Gastrocnemius medialis (tissue), 4 donors: Measurements from ENCODE around the gene CHD8. TPM values are rescaled to one million over a fixed set of nuclear protein-coding genes. Genes with fewer than 3 reads are reported as not detected.

ENCODE experiments used
- ATAC-seq, 2 donors: fragments of 150-250 bp; one replicate each; pipeline ENCODE4 v1.9.1; 2016
- DNase-seq, 2 donors: peaks; one replicate each; pipeline ENCODE4 v3.0.0-alpha.2; 2019
- H3K27ac ChIP-seq, 4 donors: fragments of 200-600 bp; sonication (generic); 1 replicate in 1 of 4; 2 replicates in 3 of 4; pipeline ENCODE4 v1.5.1; 2016 to 2018; ENCODE audit warnings: mild to moderate bottlenecking in 2 of 4, moderate library complexity in 1 of 4
- H3K27me3 ChIP-seq, 3 donors: fragments of 200-600 bp; sonication (generic) in 2 of 3; 1 replicate in 1 of 3; 2 replicates in 2 of 3; pipeline versions ENCODE4 v1.5.1 to v1.6.0; 2016 to 2019; ENCODE audit warnings: mild to moderate bottlenecking in 1 of 3, moderate library complexity in 1 of 3
- H3K36me3 ChIP-seq, 2 donors: fragments of 200-600 bp; sonication (generic) in 1 of 2; one replicate each; pipeline ENCODE4 v1.5.1; 2017 to 2018
- H3K4me1 ChIP-seq, 2 donors: fragments of 200-600 bp; sonication (generic) in 1 of 2; one replicate each; pipeline ENCODE4 v1.5.1; 2016 to 2017; ENCODE audit warnings: mild to moderate bottlenecking in 2 of 2
- H3K4me3 ChIP-seq, 4 donors: fragments of 200-600 bp; sonication (generic) in 3 of 4; 1 replicate in 1 of 4; 2 replicates in 3 of 4; pipeline ENCODE4 v1.5.1; 2016 to 2019; ENCODE audit warnings: mild to moderate bottlenecking in 2 of 4
- H3K9me3 ChIP-seq, 3 donors: fragments of 200-600 bp; sonication (generic) in 2 of 3; 1 replicate in 1 of 3; 2 replicates in 2 of 3; pipeline ENCODE4 v1.5.1; 2016 to 2019
- CTCF ChIP-seq, 5 experiments: fragments of 450-650 bp in 3 of 5; fragments of 200-600 bp in 2 of 5; sonication (generic) in 2 of 5; IDR thresholded peaks in 4 of 5; conservative IDR thresholded peaks in 1 of 5; 1 replicate in 4 of 5; 2 replicates in 1 of 5; pipeline ENCODE4 v1.5.1; 2016 to 2019; ENCODE audit warnings: antibody characterized with exemption in 5 of 5, mild to moderate bottlenecking in 3 of 5, moderate library complexity in 3 of 5
- POLR2A ChIP-seq, 2 donors: fragments of 450-650 bp; IDR thresholded peaks; one replicate each; pipeline ENCODE4 v1.6.1; 2017; ENCODE audit warnings: antibody characterized with exemption in 2 of 2, mild to moderate bottlenecking in 2 of 2, moderate library complexity in 2 of 2
- in situ Hi-C, 4 donors: fragments of 200-750 bp; cut with MboI; loops; one replicate each; pipeline versions ENCODE4 v1.15.0 to v1.8.0; 2017; ENCODE audit warnings: low sequenced_read_pairs in 4 of 4
- intact Hi-C: fragments of 100-400 bp; cut with DNase I; formaldehyde crosslinking; loops from one replicate; pipeline ENCODE4 v1.15.1; 2023; ENCODE audit warnings: low total_unique reads
- total RNA-seq, 4 donors: library from RNA; depleted of rRNA; stranded (reverse); fragments of >200 nt; gene quantifications; one replicate each; pipeline versions ENCODE4 v1.1.0 to v1.2.3, GENCODE V29; 2016

Gene CHD8
- total RNA-seq, 4 donors from 2014 or later, result 23.8 to 49.5 (median 37.6) TPM

GRCh38 chr14:21431126-21431525 is 24.8 kb downstream of the CHD8 start:
- in situ Hi-C loops, result no loop called here
- no peak for DNase-seq
- H3K9me3 ChIP-seq, result no peaks in the 10 kb centered on the region

DNA sequence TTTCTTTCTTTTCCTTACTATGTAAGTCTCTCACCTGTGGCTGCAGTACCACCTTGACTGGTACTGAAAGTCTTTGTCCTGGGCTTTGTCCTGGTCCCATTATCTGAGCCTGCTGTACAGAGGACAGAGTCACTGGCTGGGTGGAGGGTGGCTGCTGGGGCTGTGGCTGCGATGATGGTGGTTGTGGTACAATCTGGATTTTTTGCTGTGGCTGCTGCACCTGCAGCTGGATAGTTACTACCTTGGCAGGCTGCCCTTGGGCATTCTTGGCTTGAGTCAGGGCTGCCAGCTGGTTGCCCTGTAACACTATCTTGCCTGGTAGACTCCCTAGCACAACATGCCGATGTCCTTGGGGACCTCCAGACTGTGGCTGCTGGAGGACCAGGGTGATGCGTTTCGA is 27.0 kb downstream of the CHD8 start:
- Histone ChIP-seq H3K27me3 (no peaks in the 10 kb centered on the region), H3K36me3 (peaks cover 0 to 68% of the 10 kb centered on the region in 2 donors), H3K9me3 (no peaks in the 10 kb centered on the region), H3K27ac (no peak overlapping the region), H3K4me1 (peaks cover 9 to 10% of the 10 kb centered on the region in 2 donors), H3K4me3 (no peak overlapping the region)
- no peak for TF ChIP-seq POLR2A (IDR thresholded peaks at IDR 0.05)
- TF ChIP-seq CTCF (IDR thresholded peaks at IDR 0.05 in 4 of 5, conservative IDR thresholded peaks at IDR 0.05 in 1 of 5), result no peak
- ATAC-seq (peak in 1 of 2 donors; percentile 70), DNase-seq (peak in 1 of 2 donors; percentile 51)
- intact Hi-C loops (no loop called here), in situ Hi-C loops (no loop called here)

More at GRCh38 chr14:21431126-21431525, 24.8 kb downstream of the CHD8 start:
- Histone ChIP-seq H3K36me3 (peaks cover 0 to 46% of the 10 kb centered on the region in 2 donors), H3K4me3 (no peak overlapping the region), H3K27ac (no peak overlapping the region), H3K4me1 (peaks cover 21 to 24% of the 10 kb centered on the region in 2 donors), H3K27me3 (no peaks in the 10 kb centered on the region)
- intact Hi-C loops, result no loop called here
- TF ChIP-seq POLR2A (IDR thresholded peaks at IDR 0.05), result no peak
- ATAC-seq, result no peak

DNA sequence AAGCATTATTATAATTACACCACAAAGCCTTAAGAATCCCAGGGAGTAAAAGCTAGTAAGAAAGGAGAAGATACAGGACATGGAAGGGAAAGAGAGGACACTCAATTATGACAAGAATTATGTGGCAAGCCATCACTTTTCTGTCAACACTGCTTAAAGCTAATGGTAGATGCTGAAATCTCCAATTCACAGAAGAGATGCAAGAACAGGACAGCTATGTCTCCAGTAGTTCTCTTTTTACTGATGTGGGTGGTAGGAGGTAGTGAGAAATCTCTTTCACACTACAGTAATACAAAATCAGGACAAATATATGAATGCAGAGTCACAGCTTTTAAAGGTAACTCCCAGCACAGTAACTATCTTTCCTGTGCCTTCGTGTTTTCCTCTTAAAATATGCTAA is 29.2 kb downstream of the CHD8 start:
- H3K36me3 ChIP-seq, result peaks cover 0 to 90% of the 10 kb centered on the region in 2 donors
- intact Hi-C loops, result no loop called here

DNA sequence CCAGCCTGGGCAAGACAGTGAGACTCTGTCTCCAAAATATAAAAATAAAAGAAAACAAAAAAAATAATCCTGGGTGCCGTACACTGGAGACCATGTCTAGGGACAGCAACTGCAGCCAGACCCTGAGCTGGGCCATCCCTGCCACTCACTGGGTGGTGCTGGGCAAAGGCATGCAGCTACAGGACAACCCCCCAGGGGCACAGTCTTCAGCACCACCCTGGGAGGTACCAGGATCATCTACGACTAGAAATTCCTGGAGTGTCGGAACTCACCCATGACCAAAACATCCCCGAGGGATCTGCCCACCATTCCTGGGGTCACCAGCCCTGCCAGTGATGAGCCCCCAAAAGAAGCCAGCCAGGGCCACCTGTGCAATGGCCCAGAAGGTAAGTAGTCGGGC is 36.4 kb downstream of the CHD8 start:
- ATAC-seq (no peak), DNase-seq (no peak)
- Histone ChIP-seq H3K27ac (no peak overlapping the region), H3K4me1 (no peaks in the 10 kb centered on the region), H3K27me3 (no peaks in the 10 kb centered on the region), H3K4me3 (no peak overlapping the region), H3K36me3 (peaks cover 0 to 80% of the 10 kb centered on the region in 2 donors), H3K9me3 (no peaks in the 10 kb centered on the region)
- intact Hi-C loops, result no loop called here
- TF ChIP-seq CTCF (IDR thresholded peaks at IDR 0.05 in 4 of 5, conservative IDR thresholded peaks at IDR 0.05 in 1 of 5), result no peak
- TF ChIP-seq POLR2A (IDR thresholded peaks at IDR 0.05), result no peak
- in situ Hi-C loops, result loop anchor here in 2 of 4 donors (25.0 kb wide), 1 partner anchor 1057 kb away; no protein-coding TSS in a partner anchor

More for the DNA sequence above, 29.2 kb downstream of the CHD8 start:
- no peaks in the 10 kb centered on the region for H3K9me3 ChIP-seq
- DNase-seq (no peak), ATAC-seq (no peak)
- no peak overlapping the region for H3K4me3 ChIP-seq
- in situ Hi-C loops, result no loop called here
- peaks cover 9 to 10% of the 10 kb centered on the region in 2 donors for H3K4me1 ChIP-seq
- H3K27me3 ChIP-seq, result no peaks in the 10 kb centered on the region
- TF ChIP-seq CTCF (IDR thresholded peaks at IDR 0.05 in 4 of 5, conservative IDR thresholded peaks at IDR 0.05 in 1 of 5), result no peak
- no peak for TF ChIP-seq POLR2A (IDR thresholded peaks at IDR 0.05)
- no peak overlapping the region for H3K27ac ChIP-seq

- no peaks in the 10 kb centered on the region for H3K9me3 ChIP-seq
- no peak overlapping the region for H3K27ac ChIP-seq
- ATAC-seq (no peak), DNase-seq (no peak)
- peaks cover 0 to 81% of the 10 kb centered on the region in 2 donors for H3K36me3 ChIP-seq
- in situ Hi-C loops, result loop anchor here in 2 of 4 donors (25.0 kb wide), 1 partner anchor 1053 kb away; no protein-coding TSS in a partner anchor
- H3K4me1 ChIP-seq, result no peaks in the 10 kb centered on the region
- no peaks in the 10 kb centered on the region for H3K27me3 ChIP-seq
- TF ChIP-seq POLR2A (IDR thresholded peaks at IDR 0.05) (no peak), CTCF (IDR thresholded peaks at IDR 0.05 in 4 of 5, conservative IDR thresholded peaks at IDR 0.05 in 1 of 5) (no peak)
- intact Hi-C loops, result no loop called here
- no peak overlapping the region for H3K4me3 ChIP-seq
Measured at GRCh38 chr14:21415329-21415728, 40.6 kb downstream of the CHD8 start.
